Liver (tissue), 3 donors: Measurements from ENCODE around the gene RAB28.

ENCODE experiments used
- CTCF ChIP-seq: fragments of 150-350 bp; IDR thresholded peaks from 2 replicates; pipeline ENCODE4 v1.5.1; 2017; ENCODE audit warnings: improper control_type of control experiment, low read depth, low read length; ENCODE audit not compliant: missing input control
- EGR1 ChIP-seq, 2 donors: IDR thresholded peaks; 2 replicates each; pipeline ENCODE4 v1.6.1; 2016 to 2018; ENCODE audit warnings: antibody characterized with exemption in 2 of 2, low read depth in 2 of 2
- REST ChIP-seq: IDR thresholded peaks from 2 replicates; pipeline ENCODE4 v1.6.1; 2016; ENCODE audit warnings: antibody characterized with exemption, mild to moderate bottlenecking
- donor health status: healthy.
- donor health status: healthy.

GRCh38 chr4:13432453-13432852 lies 51.7 kb downstream of the RAB28 start:
- TF ChIP-seq REST: no peak
- no peak for TF ChIP-seq CTCF
- no peak for TF ChIP-seq EGR1 (IDR thresholded peaks at IDR 0.05; ENCODE audit: low read depth in 2 of 2)
